Esophagus (tissue), 2 donors: ENCODE data around the gene CHL1. TPM values are rescaled to one million over a fixed set of nuclear protein-coding genes. Genes with fewer than 3 reads are reported as not detected.

Source experiments
- H3K27ac ChIP-seq, 2 donors: one replicate each; pipeline ENCODE4 v1.5.1; 2013; ENCODE audit warnings: low read depth in 2 of 2, mild to moderate bottlenecking in 2 of 2, inconsistent platforms in 1 of 2, low read length in 1 of 2, moderate library complexity in 1 of 2
- H3K27me3 ChIP-seq, 2 donors: one replicate each; pipeline ENCODE4 v1.6.1; 2013; ENCODE audit warnings: low read length in 2 of 2, control low read depth in 1 of 2, mild to moderate bottlenecking in 1 of 2; ENCODE audit not compliant: insufficient read depth in 2 of 2, control insufficient read depth in 1 of 2
- H3K36me3 ChIP-seq, 2 donors: one replicate each; pipeline ENCODE4 v1.6.1; 2013; ENCODE audit warnings: low read length in 1 of 2; ENCODE audit not compliant: control insufficient read depth in 2 of 2, insufficient read depth in 2 of 2
- H3K4me1 ChIP-seq, 2 donors: one replicate each; pipeline ENCODE4 v1.6.1; 2013; ENCODE audit warnings: low read length in 1 of 2; ENCODE audit not compliant: control insufficient read depth in 2 of 2, insufficient read depth in 2 of 2
- H3K4me3 ChIP-seq, 2 donors: one replicate each; pipeline ENCODE4 v1.5.1; 2013; ENCODE audit warnings: low read length in 2 of 2, mild to moderate bottlenecking in 2 of 2, low read depth in 1 of 2, moderate library complexity in 1 of 2
- H3K9me3 ChIP-seq, 2 donors: one replicate each; pipeline ENCODE4 v1.6.1; 2013; ENCODE audit warnings: mild to moderate bottlenecking in 2 of 2, low read depth in 1 of 2, low read length in 1 of 2, moderate library complexity in 1 of 2; ENCODE audit not compliant: control insufficient read depth in 2 of 2, insufficient read depth in 1 of 2
- WGBS, 2 donors: extraction: QIAGEN DNeasy Blood & Tissue Kit; methylation state at CpG; one replicate each; pipeline ENCODE4 v1.1.7; 2013; 5-methylcytosine and 5-hydroxymethylcytosine counted together
- polyA plus RNA-seq, 2 donors: library from polyadenylated mRNA; stranded (reverse); fragments of 200-250 nt; gene quantifications; one replicate each; pipeline ENCODE4 v1.2.3, GENCODE V29; 2013
- donor health status: healthy with polysubstance abuse.
- donor health status: Bipolar disorder and iron deficiency.

Gene CHL1
- polyA plus RNA-seq, 2 donors, result 2.3 to 3.4 TPM

DNA sequence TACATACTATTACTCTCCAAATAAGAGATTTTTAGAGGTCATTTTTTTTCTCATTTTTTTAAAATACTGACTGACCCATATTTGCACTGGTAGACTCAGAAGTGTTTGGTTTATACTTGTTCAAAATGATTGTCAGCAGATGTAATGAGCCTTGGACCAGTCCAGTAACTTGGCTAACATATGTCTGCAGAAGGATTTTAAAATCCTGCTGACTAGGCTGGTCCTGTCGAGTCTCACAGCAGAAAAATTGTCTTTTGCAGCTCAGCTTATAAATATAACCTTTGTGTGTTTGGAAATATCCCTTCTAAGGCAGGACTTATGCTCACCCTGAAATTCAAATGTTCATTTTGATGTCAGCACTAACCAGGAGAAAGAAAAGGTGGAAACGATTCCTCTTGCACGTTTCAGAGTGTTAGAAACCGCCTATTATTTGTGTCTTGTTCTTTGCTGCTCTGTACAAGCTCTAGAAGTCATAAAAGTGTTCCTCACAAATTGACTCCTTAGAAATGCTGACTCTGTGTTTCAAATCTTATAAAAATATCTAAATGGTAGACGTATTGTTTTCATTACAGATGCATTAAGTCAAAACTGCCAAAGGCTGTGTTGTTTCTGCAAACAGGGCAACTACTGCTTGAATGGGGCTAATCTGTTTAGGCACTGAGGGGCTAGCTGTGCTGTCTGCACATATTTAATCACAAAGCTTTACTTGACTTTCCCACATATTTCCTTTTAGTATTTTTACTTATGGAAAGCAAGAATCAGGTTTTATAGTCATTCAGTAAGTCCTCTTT lies 95.3 kb downstream of the CHL1 start:
- H3K27me3 ChIP-seq, result no peaks in the 10 kb centered on the region
- H3K27ac ChIP-seq, result no peak overlapping the region
- no peaks in the 10 kb centered on the region for H3K36me3 ChIP-seq
- no peaks in the 10 kb centered on the region for H3K9me3 ChIP-seq
- H3K4me3 ChIP-seq, result no peak overlapping the region
- peaks cover 0 to 3% of the 10 kb centered on the region in 2 donors for H3K4me1 ChIP-seq
- 32 to 36% methylated on average over 5 of the region's 5 CpGs for WGBS, 2 donors

DNA sequence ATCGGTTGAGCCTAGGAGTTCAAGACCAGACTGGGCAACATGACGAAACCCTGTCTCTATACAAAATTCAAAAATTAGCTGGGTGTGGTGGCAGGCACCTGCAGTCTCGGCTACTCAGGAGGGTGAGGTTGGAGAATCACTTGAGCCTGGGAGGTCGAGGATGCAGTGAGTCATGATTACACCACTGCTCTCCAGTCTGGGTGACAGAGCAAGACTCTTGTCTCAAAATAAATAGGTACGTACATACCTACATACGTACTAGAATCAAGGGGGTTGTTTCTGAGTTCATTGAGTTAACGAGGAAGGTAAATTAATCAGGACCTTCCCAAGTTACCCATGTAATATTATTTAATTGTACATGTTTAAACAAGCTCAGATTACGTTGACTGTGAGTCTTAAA lies 97.5 kb downstream of the CHL1 start:
- H3K4me1 ChIP-seq, result peaks cover 0 to 3% of the 10 kb centered on the region in 2 donors
- H3K36me3 ChIP-seq, result no peaks in the 10 kb centered on the region
- no peak overlapping the region for H3K4me3 ChIP-seq
- no peaks in the 10 kb centered on the region for H3K9me3 ChIP-seq
- peak overlapping the region in 1 of 2 donors; percentile 59 for H3K27ac ChIP-seq
- H3K27me3 ChIP-seq, result no peaks in the 10 kb centered on the region
- WGBS, 2 donors, result 48 to 69% methylated on average over 8 of the region's 8 CpGs

DNA sequence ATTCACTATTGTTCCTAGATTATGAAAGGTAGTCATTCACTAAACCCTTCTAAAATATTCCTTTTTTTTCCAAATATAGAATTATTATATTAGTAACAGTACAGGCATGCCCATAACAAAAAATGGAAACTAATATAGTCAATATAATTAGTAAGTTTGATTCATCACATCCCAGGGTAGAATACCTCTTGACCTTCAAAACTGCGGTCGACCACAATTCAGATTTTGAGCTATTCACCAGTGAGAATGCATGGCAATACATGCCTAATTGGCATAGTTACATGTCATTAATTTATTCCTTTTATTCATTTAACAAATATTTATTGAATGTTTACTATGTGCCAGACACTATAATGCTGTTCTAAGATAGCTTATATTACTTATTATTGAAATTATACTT lies 98.0 kb downstream of the CHL1 start:
- peaks cover 0 to 3% of the 10 kb centered on the region in 2 donors for H3K4me1 ChIP-seq
- no peak overlapping the region for H3K4me3 ChIP-seq
- WGBS, 2 donors, result 62 to 83% methylated on average over 2 of the region's 2 CpGs
- no peaks in the 10 kb centered on the region for H3K9me3 ChIP-seq
- no peaks in the 10 kb centered on the region for H3K36me3 ChIP-seq
- H3K27me3 ChIP-seq, result no peaks in the 10 kb centered on the region
- H3K27ac ChIP-seq, result no peak overlapping the region

DNA sequence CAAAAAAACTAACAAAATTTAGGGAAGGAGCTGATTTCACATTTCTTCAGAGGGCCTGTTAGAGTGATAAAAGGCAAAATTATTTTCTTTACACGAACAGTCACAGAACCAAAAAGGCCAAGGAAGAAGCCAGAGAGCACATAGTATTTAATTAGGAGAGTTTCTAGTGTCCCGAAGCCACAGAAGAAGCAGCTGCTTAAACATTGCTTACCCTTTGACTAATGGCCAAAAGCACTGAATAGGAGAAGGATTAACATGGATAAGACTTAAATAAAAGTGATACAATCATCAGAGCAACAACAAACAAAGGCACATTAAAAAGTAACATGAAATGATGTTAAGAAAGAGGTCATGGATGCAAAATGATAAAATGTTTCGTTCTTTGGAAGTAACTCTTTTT lies 98.6 kb downstream of the CHL1 start:
- WGBS, 2 donors, result 26 to 32% methylated on average over 3 of the region's 3 CpGs

GRCh38 chr3:297585-297984 lies 101.0 kb downstream of the CHL1 start:
- 59 to 71% methylated on average over 3 of the region's 3 CpGs for WGBS, 2 donors
- Histone ChIP-seq H3K27me3 (no peaks in the 10 kb centered on the region), H3K36me3 (no peaks in the 10 kb centered on the region), H3K4me1 (peaks cover 0 to 3% of the 10 kb centered on the region in 2 donors), H3K4me3 (no peak overlapping the region), H3K9me3 (no peaks in the 10 kb centered on the region), H3K27ac (no peak overlapping the region)

More for the DNA sequence above, 98.6 kb downstream of the CHL1 start:
- H3K9me3 ChIP-seq, result no peaks in the 10 kb centered on the region
- H3K36me3 ChIP-seq, result no peaks in the 10 kb centered on the region
- H3K4me3 ChIP-seq, result no peak overlapping the region
- H3K27ac ChIP-seq, result no peak overlapping the region
- H3K4me1 ChIP-seq, result peaks cover 0 to 3% of the 10 kb centered on the region in 2 donors
- H3K27me3 ChIP-seq, result no peaks in the 10 kb centered on the region

- Histone ChIP-seq H3K4me3 (no peak overlapping the region), H3K27ac (no peak overlapping the region), H3K9me3 (no peaks in the 10 kb centered on the region), H3K27me3 (no peaks in the 10 kb centered on the region), H3K36me3 (no peaks in the 10 kb centered on the region), H3K4me1 (no peaks in the 10 kb centered on the region)
- 49 to 74% methylated on average over 5 of the region's 5 CpGs for WGBS, 2 donors
Measured at GRCh38 chr3:299590-300301, 103.2 kb downstream of the CHL1 start.

DNA sequence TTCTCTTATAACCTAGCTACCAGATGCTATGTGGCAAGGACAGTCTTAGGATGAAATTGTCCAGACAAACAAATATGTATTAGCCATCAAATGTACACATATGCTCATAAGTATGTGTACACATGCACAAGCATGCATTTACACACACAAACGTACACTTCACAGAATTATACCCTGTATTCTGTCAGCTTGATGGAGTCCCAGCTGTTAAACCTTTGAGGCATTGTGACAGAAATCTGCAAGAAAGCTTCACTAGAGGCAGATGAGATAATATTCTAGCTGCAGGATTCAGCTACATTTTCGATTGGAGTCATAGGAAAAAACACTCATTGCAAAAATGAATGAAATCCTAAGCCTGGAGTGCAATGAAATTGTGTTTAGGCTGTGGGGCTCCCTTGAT lies 110.6 kb downstream of the CHL1 start:
- H3K36me3 ChIP-seq, result no peaks in the 10 kb centered on the region
- WGBS, 2 donors, result 62 to 66% methylated on average over 2 of the region's 2 CpGs
- H3K4me1 ChIP-seq, result no peaks in the 10 kb centered on the region
- H3K9me3 ChIP-seq, result no peaks in the 10 kb centered on the region
- no peak overlapping the region for H3K27ac ChIP-seq
- H3K27me3 ChIP-seq, result no peaks in the 10 kb centered on the region
- H3K4me3 ChIP-seq, result no peak overlapping the region

DNA sequence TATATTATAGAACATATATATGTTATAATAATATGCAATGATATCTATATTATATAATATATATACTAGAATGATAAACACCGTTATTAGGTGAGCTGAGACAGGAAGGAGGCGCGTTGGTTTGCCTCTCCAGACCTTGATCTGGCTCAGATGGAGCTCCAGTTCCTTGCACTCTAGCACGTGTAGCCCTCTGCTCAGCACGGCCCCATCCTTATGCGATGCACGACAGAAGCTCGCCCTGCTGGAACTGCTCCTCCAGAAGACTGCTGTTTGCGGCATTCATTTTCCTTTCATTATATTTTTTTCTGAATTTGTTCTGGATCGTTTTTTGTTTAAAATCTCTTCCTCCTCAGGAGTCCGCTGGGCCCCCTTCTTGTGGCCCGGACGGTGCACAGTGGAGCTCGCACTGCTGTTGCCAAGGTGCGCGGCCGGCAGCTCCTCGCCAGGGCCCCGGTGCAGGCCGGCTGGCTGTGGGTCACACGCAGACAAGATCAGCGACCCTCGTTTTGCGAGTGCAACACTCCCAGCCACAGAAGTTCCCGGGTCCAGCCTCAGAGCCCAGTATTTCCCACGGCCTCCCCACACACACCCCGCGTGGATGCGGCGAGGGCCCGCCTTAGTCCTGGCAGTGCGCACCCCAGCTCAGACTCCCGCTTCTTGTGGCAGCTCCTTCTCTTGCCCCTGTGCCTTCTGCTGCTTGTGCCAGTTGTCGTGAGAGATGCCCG lies 112.2 kb downstream of the CHL1 start:
- Histone ChIP-seq H3K4me1 (no peaks in the 10 kb centered on the region), H3K9me3 (no peaks in the 10 kb centered on the region), H3K36me3 (no peaks in the 10 kb centered on the region), H3K27me3 (no peaks in the 10 kb centered on the region), H3K27ac (no peak overlapping the region), H3K4me3 (no peak overlapping the region)
- WGBS, 2 donors, result 56 to 57% methylated on average over 35 of the region's 35 CpGs

DNA sequence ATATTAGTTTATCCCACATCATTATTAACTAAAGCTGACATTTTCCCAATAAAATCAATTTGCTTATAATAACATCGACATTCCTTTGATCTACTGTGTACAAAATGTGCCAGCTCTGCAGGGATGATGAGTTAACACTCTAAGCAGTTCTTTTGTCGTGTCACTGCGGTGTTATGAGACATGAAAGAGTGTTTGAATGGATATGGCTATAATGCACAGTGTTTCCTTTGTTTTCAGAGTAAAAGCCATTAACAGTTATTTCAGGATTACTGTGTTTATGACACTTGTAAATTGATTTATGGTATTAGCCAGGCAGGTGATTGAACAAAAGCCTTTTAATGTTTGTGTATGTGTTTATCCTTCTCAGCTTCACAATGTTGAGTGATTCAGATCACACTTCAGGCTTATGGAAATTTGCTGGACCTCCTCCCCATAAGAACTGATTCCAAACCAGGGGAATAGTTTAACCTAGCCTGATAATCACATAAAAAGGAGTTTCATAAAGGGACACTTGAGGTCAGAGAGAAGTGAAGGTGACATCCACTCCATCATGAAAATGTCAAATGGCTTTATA lies 115.7 kb downstream of the CHL1 start:
- 33 to 40% methylated on average over 3 of the region's 3 CpGs for WGBS, 2 donors

More for the DNA sequence above, 115.7 kb downstream of the CHL1 start:
- no peaks in the 10 kb centered on the region for H3K36me3 ChIP-seq
- no peaks in the 10 kb centered on the region for H3K27me3 ChIP-seq
- H3K27ac ChIP-seq, result no peak overlapping the region
- no peak overlapping the region for H3K4me3 ChIP-seq
- no peaks in the 10 kb centered on the region for H3K9me3 ChIP-seq
- H3K4me1 ChIP-seq, result no peaks in the 10 kb centered on the region
